ENCODE results near the gene IFT22.

IFT22 gene

DNA sequence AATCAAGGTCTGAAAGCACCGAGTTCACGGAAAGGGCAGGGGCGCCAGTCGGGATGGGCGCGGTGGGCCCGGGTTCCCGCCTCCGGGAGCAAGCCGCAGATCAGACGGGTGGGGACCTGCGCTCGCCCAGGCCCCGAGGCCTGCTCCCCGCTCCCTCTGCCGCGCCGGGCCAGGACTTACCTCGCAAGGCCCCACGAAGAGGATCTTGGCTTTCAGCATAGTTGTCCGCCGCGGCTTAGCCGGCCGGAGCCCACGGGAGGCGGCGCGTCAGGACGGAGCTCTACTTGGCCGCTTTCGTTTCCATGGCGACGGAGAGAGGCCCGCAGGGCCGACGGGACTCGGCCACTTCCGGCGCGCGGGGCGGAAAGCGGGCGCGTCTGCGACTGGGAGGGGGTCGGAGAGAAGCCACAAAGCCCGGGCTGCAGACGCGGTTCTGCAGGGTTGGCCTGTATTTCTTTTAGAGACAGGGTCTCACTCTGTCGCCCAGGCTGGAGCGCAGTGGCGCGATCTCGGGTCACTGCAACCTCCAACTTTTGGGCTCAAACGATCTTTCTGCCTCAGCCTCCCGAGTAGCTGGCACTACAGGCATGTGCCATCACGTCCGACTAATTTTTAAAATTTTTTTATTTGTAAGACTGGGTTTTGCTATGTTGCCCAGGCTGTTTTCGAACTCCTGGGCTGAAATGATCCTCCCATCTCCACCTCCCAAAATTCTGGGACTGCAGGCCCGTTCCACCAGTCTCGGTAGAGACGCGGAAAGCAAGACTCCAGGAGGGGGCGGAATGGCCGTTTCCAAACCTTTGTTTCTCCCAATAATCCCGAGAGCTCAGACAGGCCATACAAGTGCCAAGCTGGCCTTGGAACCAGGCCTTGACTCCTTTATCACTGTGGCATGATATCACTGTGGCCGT, at the start of gene IFT22:
IFT22 (minus strand) TSS at position 322 of the 911 bp plus-strand sequence; CDS start at position 219, 103 bp downstream.
- TF ChIP-seq, protein P1, sequence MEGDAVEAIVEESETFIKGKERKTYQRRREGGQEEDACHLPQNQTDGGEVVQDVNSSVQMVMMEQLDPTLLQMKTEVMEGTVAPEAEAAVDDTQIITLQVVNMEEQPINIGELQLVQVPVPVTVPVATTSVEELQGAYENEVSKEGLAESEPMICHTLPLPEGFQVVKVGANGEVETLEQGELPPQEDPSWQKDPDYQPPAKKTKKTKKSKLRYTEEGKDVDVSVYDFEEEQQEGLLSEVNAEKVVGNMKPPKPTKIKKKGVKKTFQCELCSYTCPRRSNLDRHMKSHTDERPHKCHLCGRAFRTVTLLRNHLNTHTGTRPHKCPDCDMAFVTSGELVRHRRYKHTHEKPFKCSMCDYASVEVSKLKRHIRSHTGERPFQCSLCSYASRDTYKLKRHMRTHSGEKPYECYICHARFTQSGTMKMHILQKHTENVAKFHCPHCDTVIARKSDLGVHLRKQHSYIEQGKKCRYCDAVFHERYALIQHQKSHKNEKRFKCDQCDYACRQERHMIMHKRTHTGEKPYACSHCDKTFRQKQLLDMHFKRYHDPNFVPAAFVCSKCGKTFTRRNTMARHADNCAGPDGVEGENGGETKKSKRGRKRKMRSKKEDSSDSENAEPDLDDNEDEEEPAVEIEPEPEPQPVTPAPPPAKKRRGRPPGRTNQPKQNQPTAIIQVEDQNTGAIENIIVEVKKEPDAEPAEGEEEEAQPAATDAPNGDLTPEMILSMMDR (IDR thresholded peaks at IDR 0.05; ENCODE audit: low read depth, low read length), result no peak
- peak; percentile 92 for TF ChIP-seq POLR2A (IDR thresholded peaks at IDR 0.05; ENCODE audit: extremely low read depth, insufficient read length)
- peak; percentile 30; the same call in 1 of the 2 replicates for TF ChIP-seq MYC (IDR thresholded peaks at IDR 0.05; ENCODE audit: low read depth, low read length)
- TF ChIP-seq, protein P2, sequence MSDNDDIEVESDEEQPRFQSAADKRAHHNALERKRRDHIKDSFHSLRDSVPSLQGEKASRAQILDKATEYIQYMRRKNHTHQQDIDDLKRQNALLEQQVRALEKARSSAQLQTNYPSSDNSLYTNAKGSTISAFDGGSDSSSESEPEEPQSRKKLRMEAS (IDR thresholded peaks at IDR 0.05; ENCODE audit: low read depth, low read length), result peak; percentile 47; the same call in 1 of the 2 replicates
- H3K4me3 ChIP-seq (ENCODE audit: low read depth, low read length), result peak within 1 kb of the TSS; percentile 85
- DNase-seq (ENCODE audit: low read depth), result peak; percentile 96

DNA sequence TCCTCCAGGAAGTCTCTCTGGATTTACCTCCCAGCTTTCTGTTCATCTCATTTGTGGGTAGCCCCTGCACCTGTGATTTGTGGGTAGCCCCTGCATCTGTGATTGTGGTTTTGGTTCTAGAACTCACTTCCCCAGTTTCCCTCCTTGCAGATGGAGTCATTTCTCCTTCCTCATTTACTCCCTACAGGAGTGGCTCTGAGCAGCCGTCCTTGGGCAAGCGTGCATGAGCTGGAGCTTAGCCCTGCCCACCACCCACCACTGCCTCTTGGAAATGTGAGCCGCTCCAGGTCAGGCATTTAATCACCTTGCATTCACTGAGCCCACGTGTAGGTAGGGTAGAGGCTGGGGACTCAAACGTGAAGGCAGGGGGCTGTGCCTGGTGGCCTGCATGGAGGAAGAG, 49.2 kb upstream of the IFT22 start:
- no peak overlapping the region for H3K4me3 ChIP-seq (ENCODE audit: low read depth, low read length)
- DNase-seq (ENCODE audit: low read depth), result peak; percentile 48
- TF ChIP-seq, protein P1 (IDR thresholded peaks at IDR 0.05; ENCODE audit: low read depth, low read length), result no peak
- TF ChIP-seq MYC (IDR thresholded peaks at IDR 0.05; ENCODE audit: low read depth, low read length), result no peak
- no peak for TF ChIP-seq POLR2A (IDR thresholded peaks at IDR 0.05; ENCODE audit: extremely low read depth, insufficient read length)
- TF ChIP-seq, protein P2 (IDR thresholded peaks at IDR 0.05; ENCODE audit: low read depth, low read length), result no peak

DNA sequence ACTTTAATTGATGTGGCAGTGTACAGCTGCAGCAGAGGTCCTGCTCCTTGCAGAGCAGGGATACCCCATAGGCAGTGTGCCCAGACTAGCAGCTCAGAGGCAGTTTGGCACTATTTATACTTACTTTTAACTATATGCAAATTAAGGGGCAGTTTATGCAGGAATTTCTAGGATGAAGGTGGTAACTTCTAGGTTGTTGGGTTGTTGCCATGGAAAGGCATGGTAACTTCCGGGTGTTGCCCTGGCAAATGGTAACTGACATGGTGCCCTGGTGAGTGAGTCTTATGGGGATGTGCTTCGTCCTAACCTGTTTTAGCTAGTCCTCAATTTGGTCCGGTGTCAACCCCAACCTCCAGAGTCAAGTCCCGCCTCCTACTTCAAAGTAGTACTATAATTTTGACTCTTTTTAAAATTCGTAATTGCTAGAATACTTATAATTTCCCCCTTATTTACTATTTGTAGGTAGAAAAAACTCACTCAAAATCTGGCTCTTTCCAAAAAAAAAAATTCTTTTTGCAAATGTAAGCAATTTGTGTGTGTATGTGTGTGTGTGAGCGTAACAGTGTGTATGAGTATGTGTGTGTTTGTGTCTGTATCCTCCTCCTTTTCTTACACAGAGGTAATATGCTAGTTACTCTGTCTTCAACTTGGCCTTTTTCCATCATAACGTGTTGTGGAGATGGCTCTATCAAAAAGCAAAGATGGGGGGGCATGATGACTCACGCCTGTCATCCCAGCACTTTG, 47.0 kb upstream of the IFT22 start:
- no peak overlapping the region for H3K4me3 ChIP-seq (ENCODE audit: low read depth, low read length)
- DNase-seq (ENCODE audit: low read depth), result no peak
- TF ChIP-seq, protein P2 (IDR thresholded peaks at IDR 0.05; ENCODE audit: low read depth, low read length), result no peak

DNA sequence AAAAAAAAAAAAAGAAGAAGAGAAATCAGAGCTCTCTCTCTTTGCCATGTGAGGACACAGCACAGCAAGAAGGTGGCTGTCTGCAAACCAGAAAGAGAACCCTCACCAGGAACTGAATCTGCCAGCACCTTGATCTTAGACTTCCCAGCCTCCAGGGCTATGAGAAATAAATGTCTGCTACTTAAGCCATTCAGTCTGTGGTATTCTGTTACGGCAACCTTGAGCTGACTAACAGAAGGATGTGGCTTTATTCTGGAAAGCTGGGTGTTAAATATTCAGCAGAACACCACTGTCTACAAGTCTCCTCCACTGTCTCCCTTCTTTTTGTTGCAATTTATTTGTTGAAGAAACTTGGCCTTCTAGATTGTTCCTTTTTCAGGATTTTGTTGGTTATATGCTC, 46.1 kb upstream of the IFT22 start:
- H3K4me3 ChIP-seq (ENCODE audit: low read depth, low read length), result no peak overlapping the region
- no peak for TF ChIP-seq MYC (IDR thresholded peaks at IDR 0.05; ENCODE audit: low read depth, low read length)
- TF ChIP-seq, protein P2 (IDR thresholded peaks at IDR 0.05; ENCODE audit: low read depth, low read length), result no peak
- TF ChIP-seq, protein P1 (IDR thresholded peaks at IDR 0.05; ENCODE audit: low read depth, low read length), result no peak
- no peak for TF ChIP-seq POLR2A (IDR thresholded peaks at IDR 0.05; ENCODE audit: extremely low read depth, insufficient read length)
- no peak for DNase-seq (ENCODE audit: low read depth)

DNA sequence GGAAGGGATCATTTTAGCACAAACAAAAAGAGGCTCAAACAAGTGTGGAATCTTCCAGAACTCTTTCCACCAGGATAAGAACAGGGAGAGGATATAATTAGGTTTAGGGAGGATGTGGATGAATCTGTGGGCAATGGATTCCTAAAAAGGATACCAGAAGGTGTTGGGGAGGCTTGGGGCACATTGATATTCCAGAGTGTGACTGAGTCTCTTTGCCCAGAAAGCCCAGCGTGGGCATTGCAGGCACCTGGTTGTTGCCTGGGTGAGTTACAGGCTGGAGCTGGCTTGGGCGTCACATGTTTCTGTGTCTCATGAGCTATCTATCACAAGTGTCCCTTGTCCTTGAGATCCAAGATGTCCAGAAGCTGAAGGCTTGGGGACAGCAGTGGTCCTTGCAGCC, 44.3 kb upstream of the IFT22 start:
- TF ChIP-seq, protein P1 (IDR thresholded peaks at IDR 0.05; ENCODE audit: low read depth, low read length), result no peak
- TF ChIP-seq, protein P2 (IDR thresholded peaks at IDR 0.05; ENCODE audit: low read depth, low read length), result no peak
- no peak for TF ChIP-seq MYC (IDR thresholded peaks at IDR 0.05; ENCODE audit: low read depth, low read length)
- no peak for DNase-seq (ENCODE audit: low read depth)
- H3K4me3 ChIP-seq (ENCODE audit: low read depth, low read length), result no peak overlapping the region
